ENCODE results near the gene PLA2G2D. TPM values are rescaled to one million over a fixed set of nuclear protein-coding genes. Genes with fewer than 3 reads are reported as not detected.

The PLA2G2D gene
- total and polyA plus RNA-seq, 2 donors (not counting 1 experiment from before 2014, with no cell fraction given): not detected

GRCh38 chr1:20153000-20153418 is 33.7 kb upstream of the PLA2G2D start:
- Histone ChIP-seq H3K9ac (ENCODE audit: insufficient read depth, low read length) (no peak overlapping the region), H2AFZ (ENCODE audit: low read length) (peak overlapping the region; percentile 53), H3K4me2 (ENCODE audit: extremely low read depth, insufficient read depth, low read length) (no peak overlapping the region), H3K9me3 (ENCODE audit: control insufficient read depth, insufficient read depth, low read depth, low read length) (no peaks in the 10 kb centered on the region), H3K4me1 (ENCODE audit: control insufficient read depth, extremely low read depth, insufficient read depth, low read length) (peaks cover 6% of the 10 kb centered on the region), H3K4me3 (replicated peaks in 1 of 4; ENCODE audit: control extremely low read depth in 1 of 4, insufficient read depth in 1 of 4, low read depth in 3 of 4, low read length in 4 of 4) (no peak overlapping the region), H3K36me3 (ENCODE audit: control insufficient read depth, insufficient read depth, low read length) (no peaks in the 10 kb centered on the region), H3K27ac (ENCODE audit: insufficient read depth, low read length) (no peak overlapping the region), H4K20me1 (ENCODE audit: control insufficient read depth, extremely low read depth, insufficient read depth, low read length) (no peaks in the 10 kb centered on the region), H3K27me3 (ENCODE audit: control insufficient read depth, insufficient read depth, low read length) (no peaks in the 10 kb centered on the region), H3K79me2 (ENCODE audit: control insufficient read depth, insufficient read depth, low read length) (no peaks in the 10 kb centered on the region)
- no peak for TF ChIP-seq EZH2 (IDR thresholded peaks at IDR 0.05; ENCODE audit: low read length, missing control alignments)
- no peak for TF ChIP-seq CTCF (conservative IDR thresholded peaks at IDR 0.05 in 1 of 2, IDR thresholded peaks at IDR 0.05 in 1 of 2; ENCODE audit: low read depth in 1 of 2, low read length in 2 of 2)
- peak; percentile 17 to 18 for DNase-seq (ENCODE audit: low read depth in 2 of 2)

DNA sequence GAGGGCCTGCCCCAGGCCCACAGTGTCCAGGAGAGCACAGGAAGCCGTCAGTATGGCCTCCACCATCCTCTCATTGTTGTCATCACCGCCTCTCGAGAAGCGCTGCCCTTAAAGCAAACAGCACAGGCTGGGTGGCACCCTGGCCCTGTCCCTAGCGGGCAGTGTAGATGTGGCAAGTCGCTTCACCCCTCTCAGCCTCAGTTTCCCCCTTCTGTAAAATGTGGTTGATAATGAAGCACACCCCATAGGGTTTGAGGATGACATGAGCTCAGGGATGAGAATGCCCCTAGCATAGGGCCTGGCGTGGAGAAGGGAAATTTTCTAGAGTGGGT is 33.2 kb upstream of the PLA2G2D start:
- no peak overlapping the region for H2AFZ ChIP-seq (ENCODE audit: low read length)
- no peak overlapping the region for H3K9ac ChIP-seq (ENCODE audit: insufficient read depth, low read length)
- H4K20me1 ChIP-seq (ENCODE audit: control insufficient read depth, extremely low read depth, insufficient read depth, low read length): no peaks in the 10 kb centered on the region
- no peaks in the 10 kb centered on the region for H3K79me2 ChIP-seq (ENCODE audit: control insufficient read depth, insufficient read depth, low read length)
- DNase-seq (ENCODE audit: low read depth in 2 of 2): no peak
- TF ChIP-seq EZH2 (IDR thresholded peaks at IDR 0.05; ENCODE audit: low read length, missing control alignments): no peak
- no peak for TF ChIP-seq CTCF (conservative IDR thresholded peaks at IDR 0.05 in 1 of 2, IDR thresholded peaks at IDR 0.05 in 1 of 2; ENCODE audit: low read depth in 1 of 2, low read length in 2 of 2)
- peaks cover 6% of the 10 kb centered on the region for H3K4me1 ChIP-seq (ENCODE audit: control insufficient read depth, extremely low read depth, insufficient read depth, low read length)
- no peaks in the 10 kb centered on the region for H3K27me3 ChIP-seq (ENCODE audit: control insufficient read depth, insufficient read depth, low read length)
- no peak overlapping the region for H3K27ac ChIP-seq (ENCODE audit: insufficient read depth, low read length)
- H3K4me2 ChIP-seq (ENCODE audit: extremely low read depth, insufficient read depth, low read length): no peak overlapping the region
- H3K4me3 ChIP-seq (replicated peaks in 1 of 4; ENCODE audit: control extremely low read depth in 1 of 4, insufficient read depth in 1 of 4, low read depth in 3 of 4, low read length in 4 of 4): no peak overlapping the region
- H3K9me3 ChIP-seq (ENCODE audit: control insufficient read depth, insufficient read depth, low read depth, low read length): no peaks in the 10 kb centered on the region
- no peaks in the 10 kb centered on the region for H3K36me3 ChIP-seq (ENCODE audit: control insufficient read depth, insufficient read depth, low read length)

GRCh38 chr1:20151906-20152598 is 32.7 kb upstream of the PLA2G2D start:
- H3K79me2 ChIP-seq (ENCODE audit: control insufficient read depth, insufficient read depth, low read length): no peaks in the 10 kb centered on the region
- DNase-seq (ENCODE audit: low read depth in 2 of 2): peak; percentile 60 to 73
- H3K36me3 ChIP-seq (ENCODE audit: control insufficient read depth, insufficient read depth, low read length): no peaks in the 10 kb centered on the region
- no peaks in the 10 kb centered on the region for H3K27me3 ChIP-seq (ENCODE audit: control insufficient read depth, insufficient read depth, low read length)
- H2AFZ ChIP-seq (ENCODE audit: low read length): peak overlapping the region; percentile 78
- peaks cover 6% of the 10 kb centered on the region for H3K4me1 ChIP-seq (ENCODE audit: control insufficient read depth, extremely low read depth, insufficient read depth, low read length)
- H4K20me1 ChIP-seq (ENCODE audit: control insufficient read depth, extremely low read depth, insufficient read depth, low read length): no peaks in the 10 kb centered on the region
- peak overlapping the region; percentile 42 for H3K9ac ChIP-seq (ENCODE audit: insufficient read depth, low read length)
- H3K9me3 ChIP-seq (ENCODE audit: control insufficient read depth, insufficient read depth, low read depth, low read length): no peaks in the 10 kb centered on the region
- TF ChIP-seq CTCF (conservative IDR thresholded peaks at IDR 0.05 in 1 of 2, IDR thresholded peaks at IDR 0.05 in 1 of 2; ENCODE audit: low read depth in 1 of 2, low read length in 2 of 2) (peak; percentile 74 to 85), EZH2 (IDR thresholded peaks at IDR 0.05; ENCODE audit: low read length, missing control alignments) (no peak)
- peak overlapping the region; percentile 12 to 51 (median 36) for H3K4me3 ChIP-seq (replicated peaks in 1 of 4; ENCODE audit: control extremely low read depth in 1 of 4, insufficient read depth in 1 of 4, low read depth in 3 of 4, low read length in 4 of 4)
- H3K4me2 ChIP-seq (ENCODE audit: extremely low read depth, insufficient read depth, low read length): peak overlapping the region; percentile 85
- no peak overlapping the region for H3K27ac ChIP-seq (ENCODE audit: insufficient read depth, low read length)
